Activated effector memory CD4-positive, alpha-beta T cell treated with anti-CD3 and anti-CD28 coated beads, Interleukin-2, amount 50 U/mL, for 16 hours (primary cell): ENCODE results near the gene RFX4.
"Not testable (repeated sequence)": the region's sequence is repeated elsewhere in the genome, so short reads cannot be mapped to it uniquely, and the experiment has no call there.

Source experiments
- DNase-seq: peaks from one replicate; pipeline ENCODE4 v3.0.0-alpha.2; 2020

The RFX4 gene

DNA sequence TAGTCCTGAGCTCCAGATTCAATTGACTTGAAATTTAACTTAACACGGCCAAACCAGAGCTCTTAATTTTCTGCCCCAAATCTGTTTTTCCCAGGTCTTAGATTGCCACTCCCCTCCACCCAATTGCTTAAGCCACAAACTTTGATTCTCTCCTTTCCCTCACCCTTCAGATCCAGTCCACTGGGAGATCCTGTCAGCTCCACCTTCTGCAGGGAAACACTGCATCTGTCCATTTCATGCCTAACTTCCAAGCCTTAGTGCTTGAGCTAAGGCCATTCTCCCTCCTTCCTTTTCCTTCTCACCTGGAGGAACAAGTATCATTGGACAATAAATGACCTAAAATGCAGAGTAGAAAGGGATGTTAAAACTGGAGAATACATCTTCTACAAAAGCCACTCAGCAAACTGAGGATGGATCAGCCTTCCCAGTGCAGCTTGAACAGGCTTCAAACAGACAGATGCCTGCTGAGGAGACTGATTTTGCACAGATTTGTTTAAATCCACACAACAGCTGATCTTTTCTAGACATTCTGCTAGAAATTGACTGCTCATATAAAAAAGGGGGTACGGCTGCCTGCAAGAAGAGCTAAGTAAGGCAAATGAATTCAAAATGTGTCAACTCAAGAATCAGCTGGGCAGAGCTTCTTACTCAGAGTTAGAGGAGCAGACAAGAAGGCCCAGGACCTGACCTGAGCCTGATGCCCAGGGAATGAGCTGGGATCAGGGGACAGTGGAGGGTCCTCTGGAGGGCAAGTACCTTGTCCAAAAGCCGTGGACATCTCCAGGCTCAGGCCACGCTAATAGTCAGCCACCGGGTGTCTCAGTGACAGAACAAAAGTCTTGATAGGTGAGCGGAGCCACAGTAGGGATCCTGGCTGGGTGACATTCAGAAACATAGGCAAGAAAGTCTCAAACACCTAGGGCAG lies 110.4 kb downstream of the RFX4 start:
- no peak for DNase-seq

DNA sequence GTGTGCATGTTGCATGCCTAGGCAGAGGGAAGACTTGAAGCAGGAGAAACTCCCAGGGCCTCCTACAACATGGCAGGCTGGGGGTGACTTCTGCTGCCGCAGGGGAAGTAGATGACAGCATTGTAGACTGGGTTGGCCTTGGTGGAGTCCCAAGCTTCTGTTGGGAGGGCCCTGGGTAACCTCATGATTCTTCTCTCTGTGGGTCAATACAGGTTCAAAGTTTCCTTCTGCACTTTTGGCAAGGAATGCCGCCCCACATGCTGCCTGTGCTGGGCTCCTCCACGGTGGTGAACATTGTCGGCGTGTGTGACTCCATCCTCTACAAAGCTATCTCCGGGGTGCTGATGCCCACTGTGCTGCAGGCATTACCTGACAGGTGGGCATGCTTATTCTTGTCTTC lies 113.3 kb downstream of the RFX4 start:
- DNase-seq = no peak

DNA sequence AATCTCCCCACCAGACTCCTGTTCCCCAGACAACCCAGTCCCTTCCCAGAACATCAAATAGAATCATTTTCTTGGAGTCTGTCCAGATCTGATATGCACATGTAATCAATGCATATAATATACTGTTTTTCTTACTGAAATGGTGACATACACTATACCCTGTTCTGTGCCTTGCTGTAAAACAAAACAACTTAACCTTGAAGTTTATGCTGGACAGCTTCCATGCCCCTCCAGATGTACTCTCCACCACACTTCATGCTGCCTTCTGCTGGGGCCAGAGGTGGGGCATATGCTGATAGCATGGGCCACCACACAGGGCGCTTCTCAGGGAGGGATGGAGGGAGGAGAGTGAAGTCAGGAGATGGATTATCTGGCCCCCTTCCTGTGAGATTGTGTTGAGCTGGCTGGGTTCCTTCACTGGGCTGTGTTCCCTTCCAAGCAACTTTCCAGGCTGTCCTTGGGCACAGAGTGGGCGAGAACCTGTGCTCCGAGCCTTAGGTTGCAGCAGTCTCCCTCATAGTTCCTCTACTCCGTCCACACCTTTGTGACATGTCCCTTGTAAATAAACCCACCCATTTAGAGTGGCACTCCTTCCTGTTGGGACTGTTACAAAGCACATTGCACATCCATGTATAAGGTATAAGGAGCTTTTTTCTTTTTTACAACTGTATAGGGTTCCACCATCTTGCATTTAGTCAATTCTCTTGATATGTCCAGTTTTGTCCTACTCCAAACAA lies 114.0 kb downstream of the RFX4 start:
- DNase-seq = no peak

DNA sequence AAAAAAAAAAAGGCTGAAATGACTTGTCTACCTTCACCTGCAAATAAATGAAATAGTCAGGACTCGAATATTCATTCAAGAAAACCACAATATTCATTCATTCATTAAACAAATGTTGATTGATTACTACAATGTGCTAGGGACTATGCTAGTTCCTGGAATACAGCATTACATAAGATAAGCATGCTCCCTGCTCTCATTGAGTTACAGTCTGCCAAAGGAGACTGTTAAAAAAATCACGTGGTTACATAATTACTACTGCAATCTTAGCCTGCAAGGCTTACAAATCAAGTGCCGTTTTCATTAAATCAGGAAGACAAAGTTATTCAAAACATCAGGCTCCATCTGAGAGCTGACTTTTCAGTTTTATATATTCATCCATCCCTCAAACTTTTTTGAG lies 121.3 kb downstream of the RFX4 start:
- no peak for DNase-seq

DNA sequence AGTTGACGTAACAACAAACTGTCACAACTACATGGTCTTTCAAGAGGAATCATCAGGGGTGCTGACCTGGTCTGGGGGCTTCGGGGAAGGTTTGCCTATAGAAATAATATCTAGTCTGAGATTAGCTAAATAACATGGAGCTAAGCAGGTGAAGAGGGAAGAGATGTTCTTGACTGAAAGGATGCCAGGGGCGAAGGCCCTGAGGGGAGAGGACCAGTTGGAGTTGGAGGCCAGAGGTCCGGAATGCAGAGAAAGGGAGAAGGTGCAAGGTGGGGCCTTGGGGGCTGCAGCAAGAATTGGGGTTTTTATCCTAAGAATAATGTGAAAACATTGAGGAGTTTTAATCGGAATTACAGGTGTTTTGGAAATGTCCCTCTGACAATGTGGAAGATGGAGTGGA lies 123.2 kb downstream of the RFX4 start:
- DNase-seq = no peak

GRCh38 chr12:106709068-106709511 lies 126.3 kb downstream of the RFX4 start:
- no peak for DNase-seq

DNA sequence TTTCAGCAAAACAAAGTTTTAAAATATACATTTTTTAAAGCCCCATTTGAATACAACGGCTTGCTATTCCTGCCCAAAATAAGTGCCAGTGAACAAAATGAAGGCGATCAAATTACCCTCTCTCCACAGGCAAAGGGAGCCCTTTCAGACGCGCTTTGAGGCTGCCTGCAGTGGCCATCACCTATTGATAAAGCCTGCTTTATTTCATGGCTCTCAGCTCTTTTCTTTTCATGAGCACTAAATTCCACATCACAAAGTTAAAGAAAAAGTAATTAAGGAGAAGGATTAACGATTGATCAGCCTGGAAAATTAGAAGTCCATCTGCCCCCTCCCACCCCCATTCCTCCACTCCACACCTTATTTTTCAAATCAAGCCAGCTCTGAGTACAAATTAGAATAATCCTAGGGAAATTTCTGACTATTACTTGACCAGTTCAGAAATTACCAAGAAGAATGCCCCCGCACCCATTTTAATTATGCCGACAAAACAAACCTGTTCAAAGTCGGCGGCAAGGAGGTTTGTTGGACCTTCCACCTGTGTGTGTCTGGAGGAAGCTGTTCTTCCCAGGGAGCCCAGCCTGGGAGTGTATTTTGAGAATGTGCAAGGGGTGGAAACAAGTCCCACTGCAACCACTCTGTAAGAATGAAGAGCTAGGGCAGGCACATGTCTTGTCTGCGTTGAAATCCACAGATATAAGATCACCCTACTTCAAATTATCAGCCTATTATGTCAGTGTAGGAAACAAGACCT lies 127.5 kb downstream of the RFX4 start:
- DNase-seq = no peak

DNA sequence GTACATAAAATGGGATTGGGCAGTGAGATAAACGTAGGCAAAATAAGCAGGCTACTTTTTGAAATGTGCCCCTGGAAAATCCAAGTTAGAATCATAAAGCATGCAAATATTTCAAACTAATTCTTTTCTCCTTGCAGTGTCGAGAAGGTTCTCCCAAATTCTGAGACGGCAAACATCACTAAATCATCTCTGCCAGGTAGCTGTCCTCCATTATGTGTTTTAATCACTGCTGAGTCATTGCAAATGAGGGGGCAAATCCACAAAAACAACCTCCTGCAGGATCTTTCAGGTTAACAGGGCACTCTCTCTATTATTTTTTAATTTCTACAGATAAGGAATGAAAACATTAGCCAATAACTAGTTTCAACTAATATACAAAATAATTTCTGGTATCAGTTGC lies 128.5 kb downstream of the RFX4 start:
- no peak for DNase-seq

DNA sequence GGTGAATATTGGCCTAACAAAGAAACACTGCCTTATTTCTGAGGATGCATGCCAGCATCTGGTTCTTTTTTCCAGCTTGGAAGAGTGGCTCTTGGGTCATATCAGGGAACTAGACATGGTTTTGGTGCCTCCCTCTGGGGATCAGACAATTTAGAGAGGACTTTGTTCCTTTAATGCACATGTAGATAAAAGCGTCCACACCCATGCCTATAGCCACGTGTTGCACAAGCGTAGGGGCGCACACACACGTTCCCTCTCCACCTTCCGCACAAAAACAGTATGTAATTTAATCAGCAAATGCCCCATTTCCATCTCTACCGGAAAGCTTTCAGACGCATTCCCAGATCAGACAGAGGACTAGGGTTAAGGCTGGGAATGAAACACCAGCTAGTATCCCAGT lies 130.0 kb downstream of the RFX4 start:
- no peak for DNase-seq

DNA sequence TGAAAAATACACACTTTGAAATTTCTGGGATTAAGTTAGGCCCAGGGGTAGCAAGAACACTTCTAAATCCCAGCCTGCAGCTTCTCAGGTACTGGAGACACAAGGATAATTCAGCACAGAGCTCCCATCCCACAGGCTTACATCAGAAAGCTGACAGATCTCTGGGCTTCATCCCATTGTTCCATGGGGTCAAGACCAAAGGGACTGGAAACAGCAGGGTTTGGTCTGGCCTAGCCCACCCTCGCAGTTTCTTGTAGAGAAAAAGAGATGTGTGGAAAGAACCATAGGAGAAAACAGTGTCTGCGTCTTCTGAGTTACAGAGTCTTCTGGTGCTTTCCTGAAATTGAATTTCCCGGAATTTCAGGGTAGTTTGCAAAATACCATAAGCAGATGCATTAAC lies 132.1 kb downstream of the RFX4 start:
- no peak for DNase-seq

DNA sequence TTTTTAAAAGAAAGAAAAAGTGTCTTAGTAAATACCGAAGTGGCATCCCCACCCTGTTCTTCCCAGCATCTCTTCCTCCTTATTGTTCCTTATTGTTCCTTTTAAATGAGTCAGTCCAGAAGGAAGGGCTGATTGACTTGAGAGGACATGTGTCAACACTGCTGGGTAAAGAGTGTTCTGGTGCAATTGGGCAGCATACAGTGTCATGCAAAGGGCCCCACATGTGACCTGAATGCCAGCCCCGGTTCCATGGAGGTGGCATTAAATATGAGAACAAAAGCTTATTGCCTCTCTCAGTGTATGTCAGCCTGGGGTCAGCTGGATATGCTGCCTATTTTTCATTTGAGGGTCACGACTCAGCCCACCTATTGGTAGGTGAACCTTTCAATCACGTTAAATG lies 132.8 kb downstream of the RFX4 start:
- no peak for DNase-seq

- DNase-seq = no peak
Measured at GRCh38 chr12:106717673-106718072, 134.9 kb downstream of the RFX4 start.

- DNase-seq = no peak
Measured at GRCh38 chr12:106719879-106720278, 137.1 kb downstream of the RFX4 start.

DNA sequence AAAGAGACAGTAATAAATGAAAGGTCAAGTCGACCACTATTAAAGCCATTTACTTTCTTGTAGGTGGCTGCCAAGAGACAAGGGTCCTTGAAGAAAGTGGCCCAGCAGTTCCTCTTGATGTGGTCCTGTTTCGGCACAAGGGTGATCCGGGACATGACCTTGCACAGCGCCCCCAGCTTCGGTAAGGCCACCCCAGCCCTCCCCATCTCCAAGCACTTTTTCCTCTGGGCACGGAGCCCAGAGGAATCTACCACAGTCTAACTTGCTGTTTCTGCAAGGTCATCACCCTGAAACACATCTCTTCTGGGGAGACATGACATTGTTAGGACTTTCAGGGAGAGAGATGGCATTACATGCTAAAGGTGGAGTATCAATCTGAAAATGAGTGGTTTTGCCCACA lies 137.9 kb downstream of the RFX4 start:
- DNase-seq = no peak

DNA sequence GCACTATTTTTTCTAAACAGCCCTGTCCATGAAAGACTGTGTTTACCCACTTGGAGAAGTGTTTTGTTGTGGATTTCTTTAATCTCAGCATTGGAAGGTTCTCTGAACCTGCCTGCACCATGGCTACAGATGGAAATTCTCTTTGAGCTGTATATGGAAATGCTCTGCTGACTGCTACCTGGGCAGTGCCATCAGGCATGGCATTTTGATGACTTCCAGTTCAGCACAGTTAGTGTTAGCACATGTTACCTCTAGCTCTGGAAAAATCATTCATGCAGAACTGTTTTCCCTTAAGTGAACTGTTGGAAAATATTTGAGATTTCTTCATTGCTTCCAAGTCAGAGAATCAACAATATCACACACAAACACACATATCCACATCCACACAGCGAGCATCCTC lies 139.1 kb downstream of the RFX4 start:
- no peak for DNase-seq

GRCh38 chr12:106722837-106723236 lies 140.0 kb downstream of the RFX4 start:
- no peak for DNase-seq

DNA sequence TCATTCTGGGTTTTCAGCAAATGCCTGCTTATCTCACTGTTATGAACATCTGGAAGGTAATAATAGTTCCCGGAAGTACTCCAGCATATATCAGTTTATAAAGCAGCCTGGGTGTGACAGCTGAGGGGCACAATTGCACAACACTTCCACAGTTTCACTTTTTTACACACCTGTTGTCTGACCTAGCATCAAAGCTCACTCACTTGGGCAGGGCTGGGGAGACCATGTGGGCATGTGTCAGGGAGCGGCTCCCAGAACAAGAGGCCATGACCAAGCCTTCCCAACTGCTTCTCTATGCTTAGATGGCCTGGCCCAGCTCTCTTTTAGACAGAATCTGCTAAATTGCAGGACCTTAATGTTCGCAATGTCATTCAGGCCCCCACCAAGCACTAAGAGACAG lies 140.6 kb downstream of the RFX4 start:
- DNase-seq = no peak

GRCh38 chr12:106724116-106724515 lies 141.3 kb downstream of the RFX4 start:
- no peak for DNase-seq

DNA sequence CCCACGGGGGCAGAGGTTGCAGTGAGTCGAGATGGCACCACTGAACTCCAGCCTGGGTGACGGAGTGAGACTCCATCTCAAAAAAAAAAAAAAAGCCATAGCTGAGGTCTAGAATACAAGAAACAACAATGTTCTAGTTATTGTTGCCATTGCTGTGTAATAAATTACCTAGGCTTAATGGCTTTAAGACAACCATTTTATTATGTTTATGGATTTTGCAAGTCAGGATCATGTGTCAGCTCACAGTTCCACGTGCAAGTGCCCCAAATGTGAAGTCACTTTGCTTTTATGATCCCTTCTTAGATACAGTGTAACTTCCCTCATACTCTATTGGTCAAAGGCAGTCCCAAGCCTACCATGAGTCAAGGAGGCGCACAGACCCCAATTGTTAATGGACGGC lies 142.1 kb downstream of the RFX4 start:
- DNase-seq = no peak

GRCh38 chr12:106726603-106727202 lies 143.9 kb downstream of the RFX4 start:
- DNase-seq = not testable (repeated sequence)

DNA sequence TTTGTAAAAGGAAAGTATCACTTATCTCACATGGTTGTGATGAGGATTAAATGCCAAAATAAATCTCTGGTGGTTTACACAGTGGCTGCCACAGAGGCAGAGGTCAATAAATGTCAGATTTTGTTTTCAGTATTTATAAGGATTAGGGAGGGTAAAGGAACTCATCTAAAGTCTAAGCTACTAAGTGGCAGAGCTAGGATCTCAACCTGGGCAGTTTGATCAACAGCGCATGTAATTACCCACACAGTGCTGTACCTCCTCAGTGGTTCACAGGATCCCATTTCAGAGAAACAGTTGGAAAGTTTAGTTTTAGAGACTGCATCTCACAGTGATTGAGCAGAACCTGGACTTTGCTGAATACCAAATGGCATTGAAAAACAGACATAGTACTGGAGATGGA lies 146.8 kb downstream of the RFX4 start:
- DNase-seq = no peak

GRCh38 chr12:106732890-106733289 lies 150.1 kb downstream of the RFX4 start:
- no peak for DNase-seq

DNA sequence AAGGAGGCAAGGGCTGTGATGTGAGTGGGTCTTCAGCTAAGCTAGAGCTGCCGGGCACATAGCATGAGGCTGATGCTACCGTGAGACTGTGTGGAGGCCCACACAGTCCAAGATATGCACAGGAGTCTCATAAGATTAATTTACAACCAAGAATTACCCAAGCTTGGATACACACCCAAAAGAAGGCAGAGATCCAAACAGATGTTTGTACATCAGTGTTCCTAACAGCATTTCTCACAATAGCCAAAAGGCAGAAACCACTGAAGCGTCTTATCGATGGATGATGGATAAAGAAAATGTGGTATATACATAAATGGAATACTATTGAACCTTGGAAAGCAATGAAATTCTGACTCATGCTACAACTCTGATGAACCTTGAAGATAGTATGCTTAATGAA lies 150.9 kb downstream of the RFX4 start:
- DNase-seq = no peak
